ENCODE data around the gene CD99L2.

The CD99L2 gene

DNA sequence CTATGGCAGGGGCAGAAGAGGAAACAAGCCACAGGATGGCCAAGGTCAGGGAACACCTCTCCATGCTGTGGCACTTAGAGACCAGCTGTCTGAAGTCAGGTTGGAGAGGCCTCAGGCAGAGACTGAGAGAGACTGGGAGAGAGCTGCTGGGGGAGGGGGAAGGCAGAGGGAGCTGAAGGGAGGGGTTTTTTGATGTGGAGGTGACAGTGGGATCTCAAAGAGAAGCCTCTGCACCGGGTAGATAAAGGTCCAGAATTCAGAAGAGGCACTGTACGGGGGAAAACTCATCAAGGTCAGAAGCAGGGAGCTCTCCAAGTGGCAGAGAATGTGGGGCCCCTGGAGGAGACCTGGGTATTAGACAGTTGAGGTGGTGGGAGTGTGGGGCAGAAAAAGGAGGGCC, 43.1 kb upstream of the CD99L2 start:
- Histone ChIP-seq H4K91ac (ENCODE audit: low read depth, low read length, poor library complexity) (no peak overlapping the region), H2BK15ac (ENCODE audit: low read length) (no peak overlapping the region)
- WGBS, 2 donors (ENCODE audit: extremely low coverage in 2 of 2, insufficient read length in 2 of 2, insufficient replicate concordance in 1 of 2) = no CpG with 5 or more reads among the region's 2 CpGs

DNA sequence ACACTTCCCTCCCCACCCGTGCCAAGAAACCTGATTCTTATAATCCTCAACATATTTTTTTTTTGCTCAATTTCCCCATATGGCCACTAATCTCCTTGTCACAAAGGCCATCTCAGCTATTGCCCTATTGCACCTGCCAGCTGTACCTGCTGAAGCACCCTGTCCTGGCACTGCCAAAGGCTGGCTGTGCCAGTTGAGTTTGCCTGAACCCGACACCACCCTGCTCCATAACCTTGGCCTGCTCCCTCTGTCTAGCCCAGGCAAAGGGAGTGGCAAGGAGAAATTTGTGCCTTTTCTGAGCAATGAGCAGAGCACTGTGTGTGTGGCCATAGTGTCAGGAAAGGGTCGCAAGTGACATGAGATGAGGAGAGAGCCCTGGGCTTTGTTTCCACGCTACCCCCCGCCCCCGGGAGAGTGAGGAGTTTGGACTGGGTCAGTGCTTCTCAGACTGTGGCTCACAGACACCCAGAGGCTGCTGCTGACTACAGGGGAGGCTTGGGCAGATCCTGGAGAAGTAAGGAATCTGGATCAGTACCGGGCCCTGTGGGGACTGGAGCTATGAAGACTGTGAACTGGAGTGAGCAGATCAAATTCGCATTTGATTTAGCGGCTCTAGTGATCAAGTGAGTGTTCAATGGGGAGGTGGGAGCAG, 42.5 kb upstream of the CD99L2 start:
- no peak overlapping the region for H3K9ac ChIP-seq (ENCODE audit: low read depth, low read length, poor library complexity)
- H2BK15ac ChIP-seq (ENCODE audit: low read length) = no peak overlapping the region
- no peaks in the 10 kb centered on the region for H3K36me3 ChIP-seq (replicated peaks in 1 of 2; ENCODE audit: control insufficient read depth in 2 of 2, insufficient read depth in 2 of 2, low read length in 2 of 2)
- no peaks in the 10 kb centered on the region for H3K9me3 ChIP-seq (replicated peaks in 1 of 2; ENCODE audit: control insufficient read depth in 2 of 2, insufficient read depth in 1 of 2, low read depth in 1 of 2, low read length in 2 of 2)
- no peak overlapping the region for H2AK5ac ChIP-seq (ENCODE audit: low read depth, low read length)
- H3K27ac ChIP-seq (replicated peaks; ENCODE audit: low read length) = no peak overlapping the region
- no peak overlapping the region for H3K4ac ChIP-seq (ENCODE audit: low read length)
- no peak overlapping the region for H2BK120ac ChIP-seq (ENCODE audit: low read depth, low read length)
- H3K18ac ChIP-seq (ENCODE audit: low read length) = no peak overlapping the region
- H2BK5ac ChIP-seq (ENCODE audit: low read length) = no peak overlapping the region
- no peak overlapping the region for H3K14ac ChIP-seq (ENCODE audit: low read length)
- H3K4me2 ChIP-seq (ENCODE audit: insufficient read depth, low read length, poor library complexity, severe bottlenecking) = no peak overlapping the region
- H2AFZ ChIP-seq (ENCODE audit: low read length) = no peak overlapping the region
- no peak for DNase-seq (ENCODE audit: low spot score)
- no peaks in the 10 kb centered on the region for H3K79me1 ChIP-seq (ENCODE audit: low read depth, low read length)
- no peak overlapping the region for H4K91ac ChIP-seq (ENCODE audit: low read depth, low read length, poor library complexity)
- WGBS, 2 donors (ENCODE audit: extremely low coverage in 2 of 2, insufficient read length in 2 of 2, insufficient replicate concordance in 1 of 2) = no CpG with 5 or more reads among the region's 9 CpGs
- peaks cover 0 to 15% (median 0%) of the 10 kb centered on the region in 3 experiments for H3K27me3 ChIP-seq (ENCODE audit: control insufficient read depth in 3 of 3, insufficient read depth in 3 of 3, low read depth in 1 of 3, low read length in 3 of 3)
- no peak overlapping the region for H3K23ac ChIP-seq (ENCODE audit: low read depth, low read length, poor library complexity)
- no peaks in the 10 kb centered on the region for H3K4me1 ChIP-seq (ENCODE audit: control insufficient read depth in 2 of 2, insufficient read depth in 1 of 2, low read depth in 1 of 2, low read length in 2 of 2)
- no peak overlapping the region for H3K4me3 ChIP-seq (ENCODE audit: low read length in 2 of 2)
- H2BK12ac ChIP-seq (ENCODE audit: low read length) = no peak overlapping the region
- no peak overlapping the region for H4K8ac ChIP-seq (ENCODE audit: low read depth, low read length)

More for the DNA sequence above, 43.1 kb upstream of the CD99L2 start:
- peaks cover 0 to 15% (median 0%) of the 10 kb centered on the region in 3 experiments for H3K27me3 ChIP-seq (ENCODE audit: control insufficient read depth in 3 of 3, insufficient read depth in 3 of 3, low read depth in 1 of 3, low read length in 3 of 3)
- no peak overlapping the region for H2BK12ac ChIP-seq (ENCODE audit: low read length)
- H3K4me1 ChIP-seq (ENCODE audit: control insufficient read depth in 2 of 2, insufficient read depth in 1 of 2, low read depth in 1 of 2, low read length in 2 of 2) = no peaks in the 10 kb centered on the region
- H2BK5ac ChIP-seq (ENCODE audit: low read length) = no peak overlapping the region
- H3K79me1 ChIP-seq (ENCODE audit: low read depth, low read length) = no peaks in the 10 kb centered on the region
- H3K4me3 ChIP-seq (ENCODE audit: low read length in 2 of 2) = no peak overlapping the region
- H2BK120ac ChIP-seq (ENCODE audit: low read depth, low read length) = no peak overlapping the region
- no peak overlapping the region for H3K9ac ChIP-seq (ENCODE audit: low read depth, low read length, poor library complexity)
- no peak overlapping the region for H3K4me2 ChIP-seq (ENCODE audit: insufficient read depth, low read length, poor library complexity, severe bottlenecking)
- H3K36me3 ChIP-seq (replicated peaks in 1 of 2; ENCODE audit: control insufficient read depth in 2 of 2, insufficient read depth in 2 of 2, low read length in 2 of 2) = no peaks in the 10 kb centered on the region
- no peak overlapping the region for H2AFZ ChIP-seq (ENCODE audit: low read length)
- H3K23ac ChIP-seq (ENCODE audit: low read depth, low read length, poor library complexity) = no peak overlapping the region
- no peaks in the 10 kb centered on the region for H3K9me3 ChIP-seq (replicated peaks in 1 of 2; ENCODE audit: control insufficient read depth in 2 of 2, insufficient read depth in 1 of 2, low read depth in 1 of 2, low read length in 2 of 2)
- H3K14ac ChIP-seq (ENCODE audit: low read length) = no peak overlapping the region
- no peak overlapping the region for H3K4ac ChIP-seq (ENCODE audit: low read length)
- H3K18ac ChIP-seq (ENCODE audit: low read length) = no peak overlapping the region
- H2AK5ac ChIP-seq (ENCODE audit: low read depth, low read length) = no peak overlapping the region
- DNase-seq (ENCODE audit: low spot score) = no peak
- H4K8ac ChIP-seq (ENCODE audit: low read depth, low read length) = no peak overlapping the region
- no peak overlapping the region for H3K27ac ChIP-seq (replicated peaks; ENCODE audit: low read length)

DNA sequence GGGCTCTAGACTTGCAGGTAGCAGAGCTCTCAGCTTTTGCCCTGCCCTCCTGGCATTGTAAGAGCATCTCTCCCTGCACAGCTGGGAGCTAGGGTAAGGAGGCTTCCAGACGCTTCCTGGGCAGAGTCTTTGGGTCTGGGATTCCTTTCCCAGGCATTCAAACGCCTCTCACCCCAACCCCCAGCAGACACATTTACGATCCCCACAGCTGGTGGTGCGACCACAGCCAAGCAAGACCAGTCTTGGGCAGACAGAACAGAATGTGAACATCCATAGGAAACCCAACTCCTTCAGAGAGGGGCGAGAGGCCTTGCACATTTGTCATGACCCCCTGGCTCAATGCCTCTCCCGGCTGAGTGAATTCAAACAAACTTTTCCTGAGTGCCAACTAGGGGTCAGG, 38.1 kb upstream of the CD99L2 start:
- no peaks in the 10 kb centered on the region for H3K79me1 ChIP-seq (ENCODE audit: low read depth, low read length)
- no peak overlapping the region for H3K4me2 ChIP-seq (ENCODE audit: insufficient read depth, low read length, poor library complexity, severe bottlenecking)
- no peaks in the 10 kb centered on the region for H3K9me3 ChIP-seq (replicated peaks in 1 of 2; ENCODE audit: control insufficient read depth in 2 of 2, insufficient read depth in 1 of 2, low read depth in 1 of 2, low read length in 2 of 2)
- H3K36me3 ChIP-seq (replicated peaks in 1 of 2; ENCODE audit: control insufficient read depth in 2 of 2, insufficient read depth in 2 of 2, low read length in 2 of 2) = no peaks in the 10 kb centered on the region
- no peak overlapping the region for H2BK5ac ChIP-seq (ENCODE audit: low read length)
- H3K27me3 ChIP-seq (ENCODE audit: control insufficient read depth in 3 of 3, insufficient read depth in 3 of 3, low read depth in 1 of 3, low read length in 3 of 3) = peaks cover 0 to 17% (median 0%) of the 10 kb centered on the region in 3 experiments
- no peak overlapping the region for H3K4ac ChIP-seq (ENCODE audit: low read length)
- H3K18ac ChIP-seq (ENCODE audit: low read length) = no peak overlapping the region
- H2BK15ac ChIP-seq (ENCODE audit: low read length) = no peak overlapping the region
- no peak overlapping the region for H3K14ac ChIP-seq (ENCODE audit: low read length)
- H2BK12ac ChIP-seq (ENCODE audit: low read length) = no peak overlapping the region
- no peak overlapping the region for H2AFZ ChIP-seq (ENCODE audit: low read length)
- H4K91ac ChIP-seq (ENCODE audit: low read depth, low read length, poor library complexity) = no peak overlapping the region
- no CpG with 5 or more reads among the region's 6 CpGs for WGBS, 2 donors (ENCODE audit: extremely low coverage in 2 of 2, insufficient read length in 2 of 2, insufficient replicate concordance in 1 of 2)
- no peak overlapping the region for H3K4me3 ChIP-seq (ENCODE audit: low read length in 2 of 2)
- no peak for DNase-seq (ENCODE audit: low spot score)
- no peak overlapping the region for H4K8ac ChIP-seq (ENCODE audit: low read depth, low read length)
- H3K4me1 ChIP-seq (ENCODE audit: control insufficient read depth in 2 of 2, insufficient read depth in 1 of 2, low read depth in 1 of 2, low read length in 2 of 2) = peaks cover 0 to 3% of the 10 kb centered on the region in 2 donors
- no peak overlapping the region for H3K9ac ChIP-seq (ENCODE audit: low read depth, low read length, poor library complexity)
- H3K23ac ChIP-seq (ENCODE audit: low read depth, low read length, poor library complexity) = no peak overlapping the region
- H2AK5ac ChIP-seq (ENCODE audit: low read depth, low read length) = no peak overlapping the region
- H2BK120ac ChIP-seq (ENCODE audit: low read depth, low read length) = no peak overlapping the region
- H3K27ac ChIP-seq (replicated peaks; ENCODE audit: low read length) = no peak overlapping the region

- DNase-seq (ENCODE audit: low spot score) = no peak
- no peak overlapping the region for H3K4me3 ChIP-seq (ENCODE audit: low read length in 2 of 2)
- H3K18ac ChIP-seq (ENCODE audit: low read length) = no peak overlapping the region
- H3K27me3 ChIP-seq (ENCODE audit: control insufficient read depth in 3 of 3, insufficient read depth in 3 of 3, low read depth in 1 of 3, low read length in 3 of 3) = peaks cover 0 to 13% (median 0%) of the 10 kb centered on the region in 3 experiments
- no peak overlapping the region for H2BK5ac ChIP-seq (ENCODE audit: low read length)
- H4K91ac ChIP-seq (ENCODE audit: low read depth, low read length, poor library complexity) = no peak overlapping the region
- no peak overlapping the region for H4K8ac ChIP-seq (ENCODE audit: low read depth, low read length)
- H3K36me3 ChIP-seq (replicated peaks in 1 of 2; ENCODE audit: control insufficient read depth in 2 of 2, insufficient read depth in 2 of 2, low read length in 2 of 2) = no peaks in the 10 kb centered on the region
- no peak overlapping the region for H2BK120ac ChIP-seq (ENCODE audit: low read depth, low read length)
- H3K9ac ChIP-seq (ENCODE audit: low read depth, low read length, poor library complexity) = no peak overlapping the region
- WGBS, 2 donors (ENCODE audit: extremely low coverage in 2 of 2, insufficient read length in 2 of 2, insufficient replicate concordance in 1 of 2) = no CpG with 5 or more reads among the region's 7 CpGs
- no peak overlapping the region for H3K4ac ChIP-seq (ENCODE audit: low read length)
- no peak overlapping the region for H2AK5ac ChIP-seq (ENCODE audit: low read depth, low read length)
- no peak overlapping the region for H3K14ac ChIP-seq (ENCODE audit: low read length)
- H3K79me1 ChIP-seq (ENCODE audit: low read depth, low read length) = no peaks in the 10 kb centered on the region
- no peaks in the 10 kb centered on the region for H3K9me3 ChIP-seq (replicated peaks in 1 of 2; ENCODE audit: control insufficient read depth in 2 of 2, insufficient read depth in 1 of 2, low read depth in 1 of 2, low read length in 2 of 2)
- no peak overlapping the region for H3K4me2 ChIP-seq (ENCODE audit: insufficient read depth, low read length, poor library complexity, severe bottlenecking)
- no peak overlapping the region for H2BK15ac ChIP-seq (ENCODE audit: low read length)
- peaks cover 0 to 3% of the 10 kb centered on the region in 2 donors for H3K4me1 ChIP-seq (ENCODE audit: control insufficient read depth in 2 of 2, insufficient read depth in 1 of 2, low read depth in 1 of 2, low read length in 2 of 2)
- no peak overlapping the region for H2BK12ac ChIP-seq (ENCODE audit: low read length)
- H3K23ac ChIP-seq (ENCODE audit: low read depth, low read length, poor library complexity) = no peak overlapping the region
- H3K27ac ChIP-seq (replicated peaks; ENCODE audit: low read length) = no peak overlapping the region
- H2AFZ ChIP-seq (ENCODE audit: low read length) = no peak overlapping the region
Measured at GRCh38 chrX:150935467-150935866, 37.0 kb upstream of the CD99L2 start.

Measured in neuronal stem cell (in vitro differentiated cells).